NCI-H187 treated with DMSO at 0.1 percent for 48 hours (cell line): ENCODE results near the gene MTPN.

ENCODE experiments used
- DNase-seq: peaks from one replicate; lab custom pipeline; 2025; lab: John Stamatoyannopoulos, UW

MTPN gene

DNA sequence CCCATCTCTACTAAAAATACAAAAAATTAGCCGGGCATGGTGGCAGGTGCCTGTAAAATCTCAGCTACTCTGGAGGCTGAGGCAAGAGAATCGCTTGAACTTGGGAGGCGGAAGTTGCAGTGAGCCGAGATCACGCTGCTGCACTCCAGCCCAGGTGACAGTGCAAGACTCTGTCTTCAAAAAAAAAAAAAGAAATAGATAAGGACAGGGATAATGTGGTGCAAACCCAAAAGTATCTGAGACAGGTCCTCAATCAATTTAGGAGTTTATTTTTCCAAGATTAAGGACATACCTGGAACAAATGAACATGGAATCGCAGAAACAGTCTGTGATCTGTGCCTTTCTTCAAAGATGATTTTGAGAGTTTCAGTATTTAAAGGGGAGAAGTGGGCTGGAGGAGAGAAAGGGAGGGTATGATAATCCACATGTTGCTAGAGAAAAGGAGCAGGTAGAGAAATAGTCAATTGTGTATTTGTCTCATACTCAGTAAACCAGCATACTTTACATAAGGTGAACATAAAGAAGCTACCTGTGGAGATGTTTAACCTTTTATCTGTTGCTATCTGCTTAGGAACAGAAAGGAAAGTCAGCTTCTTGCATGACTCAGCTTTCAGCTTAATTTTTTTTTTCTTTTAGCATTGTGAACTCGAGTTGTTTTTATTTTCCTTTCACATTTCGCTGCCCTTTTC is 4.9 kb upstream of the MTPN start:
- DNase-seq = no peak

- DNase-seq = no peak
Measured at GRCh38 chr7:135980665-135981180, 3.6 kb upstream of the MTPN start.

GRCh38 chr7:135980012-135980551 is 2.9 kb upstream of the MTPN start:
- no peak for DNase-seq

DNA sequence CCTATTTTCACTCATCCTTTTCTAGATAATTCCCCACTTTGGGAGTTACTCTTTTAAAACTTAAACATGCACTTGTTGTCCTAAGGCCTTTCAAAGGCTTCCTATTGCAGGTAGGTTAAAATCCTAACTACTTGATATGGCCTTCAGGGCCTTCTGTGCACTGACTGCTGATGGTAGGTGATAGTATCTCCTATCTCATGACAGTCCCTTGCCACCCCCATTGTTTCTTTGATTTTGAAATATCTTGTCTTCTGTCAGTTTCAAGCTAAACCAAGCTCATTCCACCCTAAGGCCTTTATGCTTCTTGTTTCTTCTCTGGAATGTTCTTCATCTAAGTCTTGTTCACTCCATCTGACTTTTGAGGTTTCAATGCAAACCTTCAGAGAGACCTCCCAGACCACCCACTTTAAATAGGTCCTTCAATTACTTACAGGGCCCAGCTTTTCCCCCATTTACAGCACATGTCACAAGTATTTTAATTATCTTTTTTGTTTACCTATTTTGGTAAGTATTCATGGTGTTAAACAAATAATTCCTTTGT is 2.4 kb upstream of the MTPN start:
- DNase-seq = no peak

DNA sequence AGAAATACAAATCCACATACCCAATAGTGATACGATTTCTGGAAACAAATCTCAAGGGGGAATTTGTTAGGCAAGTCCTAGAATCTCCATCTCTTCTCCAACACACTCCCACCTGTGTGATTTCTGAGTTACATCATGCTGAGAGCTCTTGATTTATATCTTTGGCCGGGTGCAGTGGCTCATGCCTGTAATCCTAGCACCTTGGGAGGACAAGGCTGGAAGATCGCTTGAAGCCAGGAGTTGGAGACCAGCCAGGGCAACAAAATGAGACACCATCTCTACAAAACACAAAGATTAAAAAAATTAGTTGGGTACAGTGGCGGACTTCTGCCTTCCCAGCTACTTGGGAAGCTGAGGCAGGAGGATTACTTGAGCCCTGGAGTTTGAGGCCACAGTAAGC is 1.5 kb upstream of the MTPN start:
- DNase-seq = no peak

GRCh38 chr7:135977742-135978066 is 545 bp upstream of the MTPN start:
- DNase-seq = no peak

- DNase-seq = no peak
Measured at GRCh38 chr7:135976312-135977006, 700 bp downstream of the MTPN start.

- no peak for DNase-seq
Measured at GRCh38 chr7:135975166-135975565, 2.0 kb downstream of the MTPN start.

GRCh38 chr7:135974667-135975066 is 2.5 kb downstream of the MTPN start:
- no peak for DNase-seq

DNA sequence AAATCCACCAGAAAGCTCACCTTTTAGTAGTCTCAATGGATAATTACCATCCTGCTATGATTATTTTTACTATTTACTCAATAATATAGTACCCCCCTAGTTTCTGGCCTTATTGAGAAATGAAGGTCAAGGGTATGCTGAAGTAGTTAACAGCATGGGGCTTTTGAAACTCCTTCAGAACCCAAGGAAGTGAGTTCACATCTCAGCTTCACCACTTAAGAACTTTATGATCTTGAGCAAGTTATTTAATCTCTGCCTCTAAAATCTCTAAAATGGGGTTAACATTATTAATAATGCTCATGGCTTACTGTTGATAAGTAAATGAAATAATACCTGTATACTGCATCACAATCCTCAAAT is 5.8 kb downstream of the MTPN start:
- no peak for DNase-seq

- no peak for DNase-seq
Measured at GRCh38 chr7:135970682-135971365, 6.3 kb downstream of the MTPN start.

DNA sequence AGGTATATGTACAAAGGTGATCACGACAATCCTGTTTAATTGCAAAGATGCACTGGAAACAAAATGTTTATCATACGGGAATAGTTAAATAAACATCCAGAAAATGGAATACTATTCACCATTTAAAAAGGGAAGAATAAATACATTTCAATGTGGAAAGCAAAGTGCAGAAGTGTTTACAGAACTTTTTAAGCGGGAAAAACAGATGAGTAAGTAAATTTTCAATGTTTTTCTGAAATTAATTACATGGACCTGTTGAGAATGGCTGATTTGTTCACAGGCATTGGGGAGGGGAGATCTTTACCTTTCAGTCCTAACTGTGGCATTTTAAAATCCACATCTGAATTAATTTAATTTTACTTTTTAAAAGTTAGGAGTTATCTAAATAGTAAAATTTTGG is 7.1 kb downstream of the MTPN start:
- no peak for DNase-seq

- peak; percentile 16 for DNase-seq
Measured at GRCh38 chr7:135966341-135967043, 10.7 kb downstream of the MTPN start.

- no peak for DNase-seq
Measured at GRCh38 chr7:135965602-135966001, 11.6 kb downstream of the MTPN start.

DNA sequence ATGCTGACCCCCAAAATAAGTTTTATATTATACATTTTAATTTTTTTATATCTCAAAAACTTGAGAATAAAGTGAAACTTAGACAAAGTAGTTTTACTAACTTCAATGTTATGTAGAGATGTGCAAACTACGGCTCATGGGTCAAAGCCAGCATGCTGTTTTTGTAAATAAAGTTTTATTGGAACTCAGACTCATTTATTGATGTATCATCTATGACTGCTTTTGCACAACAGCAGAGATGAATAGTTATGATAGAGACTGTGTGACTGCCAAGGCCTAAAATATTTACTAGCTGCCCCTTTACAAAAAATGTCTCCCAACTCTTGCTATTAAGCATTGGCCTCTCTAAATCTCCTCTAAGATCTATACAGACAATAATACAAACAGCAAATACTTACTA is 12.4 kb downstream of the MTPN start:
- DNase-seq = no peak

- DNase-seq = no peak
Measured at GRCh38 chr7:135964274-135964673, 12.9 kb downstream of the MTPN start.

- DNase-seq = no peak
Measured at GRCh38 chr7:135962802-135963201, 14.4 kb downstream of the MTPN start.

GRCh38 chr7:135960709-135961451 is 16.3 kb downstream of the MTPN start:
- DNase-seq = no peak

GRCh38 chr7:135959646-135960363 is 17.4 kb downstream of the MTPN start:
- no peak for DNase-seq

GRCh38 chr7:135958173-135958572 is 19.0 kb downstream of the MTPN start:
- no peak for DNase-seq

- DNase-seq = no peak
Measured at GRCh38 chr7:135957627-135958026, 19.5 kb downstream of the MTPN start.
